GM21717 (cell line): ENCODE measurements around the gene CYP1B1.

ENCODE experiments used
- ATAC-seq: cut with Tn5 transposase; IDR thresholded peaks from one replicate; pipeline ENCODE4 v1.9.1; 2021; ENCODE audit warnings: mild to moderate bottlenecking, moderate library complexity; ENCODE audit not compliant: unreplicated experiment

Gene CYP1B1

DNA sequence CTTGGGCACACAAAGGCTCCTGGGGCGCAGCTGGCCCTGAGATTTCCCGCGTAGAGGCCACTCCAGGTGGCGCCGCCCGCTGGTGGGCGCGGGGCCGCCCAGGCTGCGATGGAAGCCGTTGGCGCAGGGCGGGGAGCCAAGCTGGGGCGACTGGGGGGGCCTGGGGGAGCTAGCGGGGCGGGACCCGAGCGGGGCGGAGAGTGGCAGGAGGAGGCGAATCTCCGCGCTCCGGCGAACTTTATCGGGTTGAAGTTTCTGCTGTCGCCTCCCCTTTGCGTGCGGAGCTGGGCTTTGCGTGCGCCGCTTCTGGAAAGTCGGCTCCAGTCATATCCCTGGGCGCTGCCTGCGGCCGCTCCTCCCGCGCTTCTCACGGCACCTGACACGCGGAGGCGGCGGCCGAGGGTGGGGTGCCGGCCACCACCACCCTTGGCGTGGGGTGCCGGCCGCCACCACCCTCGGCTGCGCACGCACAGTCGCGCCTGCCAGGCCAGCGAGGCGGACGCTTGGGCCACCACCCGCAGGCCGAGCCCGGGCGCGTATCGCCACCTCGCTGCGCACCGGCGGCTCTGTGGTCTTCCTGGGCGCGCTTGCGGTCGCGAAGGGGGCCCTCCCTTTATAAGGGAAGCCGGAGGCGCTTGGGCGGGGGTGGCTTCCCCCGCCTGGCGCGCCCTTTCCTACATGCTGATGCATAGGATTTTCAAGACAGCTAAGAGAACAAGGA is 919 bp upstream of the CYP1B1 start:
- peak; percentile 52 for ATAC-seq

DNA sequence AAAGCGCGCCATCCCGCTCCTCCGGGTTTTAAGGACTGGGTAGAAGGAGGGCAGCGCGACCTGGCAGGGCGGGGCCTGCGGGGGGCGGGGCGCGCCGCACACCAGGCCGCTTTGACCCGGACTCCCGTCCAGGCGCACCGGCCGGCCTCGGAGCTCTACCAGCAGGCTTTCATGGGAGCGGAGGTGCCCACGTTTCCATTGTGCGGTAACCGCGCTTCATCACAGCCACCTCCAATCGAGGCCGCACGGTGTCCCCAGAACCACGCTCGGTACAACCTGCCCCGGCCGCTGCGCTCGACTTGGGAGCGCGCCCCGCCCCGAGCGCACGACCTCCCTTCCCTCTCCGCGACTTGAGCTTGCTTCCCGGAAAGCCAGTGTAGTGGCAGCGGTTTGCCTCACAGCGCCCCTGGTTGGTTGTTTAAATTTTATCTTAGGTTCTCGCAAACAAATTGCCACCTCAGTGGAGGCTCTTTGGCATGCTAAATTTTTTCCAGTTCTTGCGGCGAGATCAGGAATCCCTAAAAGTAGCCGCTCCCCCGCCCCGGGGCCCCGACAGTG is 280 bp upstream of the CYP1B1 start:
- ATAC-seq = peak; percentile 63

DNA sequence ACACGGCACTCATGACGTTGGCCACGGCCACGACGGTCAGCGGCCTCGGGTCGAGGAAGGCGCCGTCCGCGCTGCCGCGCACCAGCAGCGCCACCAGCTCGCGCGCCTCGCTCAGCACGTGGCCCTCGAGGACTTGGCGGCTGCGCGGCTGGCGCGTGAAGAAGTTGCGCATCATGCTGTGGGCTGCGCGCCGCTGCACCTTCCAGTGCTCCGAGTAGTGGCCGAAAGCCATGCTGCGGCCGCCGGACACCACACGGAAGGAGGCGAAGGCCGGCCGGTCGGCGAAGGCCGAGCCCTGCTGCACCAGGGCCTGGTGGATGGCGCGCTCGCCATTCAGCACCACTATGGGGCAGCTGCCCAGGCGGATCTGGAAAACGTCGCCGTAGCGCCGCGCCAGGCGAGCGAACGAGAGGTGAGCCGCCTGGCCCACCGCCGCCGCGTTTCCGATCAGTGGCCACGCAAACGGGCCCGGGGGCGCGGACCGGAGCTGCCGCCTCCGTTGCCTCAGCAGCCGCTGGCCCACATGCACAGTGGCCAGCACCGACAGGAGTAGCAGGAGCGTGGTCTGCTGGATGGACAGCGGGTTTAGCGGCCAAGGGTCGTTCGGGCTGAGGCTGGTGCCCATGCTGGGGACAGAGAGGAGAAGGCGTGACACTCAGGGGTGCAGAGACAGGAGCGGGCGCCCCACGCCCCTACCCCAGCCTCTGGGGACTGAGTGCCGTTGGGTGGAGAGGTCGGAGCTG is 1.0 kb downstream of the CYP1B1 start:
- ATAC-seq = no peak

DNA sequence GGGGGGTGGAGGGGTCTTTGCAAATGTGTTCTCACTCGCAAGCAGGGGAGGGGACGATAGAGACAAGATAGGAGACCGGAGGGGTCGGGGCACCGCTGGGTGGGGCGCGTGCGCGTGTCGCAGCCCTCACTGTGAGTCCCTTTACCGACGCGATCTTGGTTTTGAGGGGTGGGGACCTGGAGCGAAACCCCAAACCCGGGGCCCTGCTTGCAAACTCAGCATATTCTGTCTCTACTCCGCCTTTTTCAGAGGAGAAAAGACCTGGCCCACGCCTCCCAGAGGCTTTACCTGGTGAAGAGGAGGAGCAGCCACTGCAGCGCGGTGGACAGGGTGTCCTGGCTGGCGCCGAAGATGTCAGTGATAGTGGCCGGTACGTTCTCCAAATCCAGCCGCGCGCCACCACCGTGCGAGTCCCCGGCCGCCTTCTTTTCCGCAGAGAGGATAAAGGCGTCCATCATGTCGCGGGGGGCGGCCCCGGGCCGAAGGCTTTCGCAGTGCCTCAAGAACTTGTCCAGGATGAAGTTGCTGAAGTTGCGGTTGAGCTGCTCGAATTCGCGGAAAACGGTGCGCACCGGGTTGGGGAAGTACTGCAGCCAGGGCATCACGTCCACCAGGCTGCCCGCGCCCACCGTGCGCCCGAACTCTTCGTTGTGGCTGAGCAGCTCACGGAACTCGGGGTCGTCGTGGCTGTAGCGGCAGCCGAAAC is 1.7 kb downstream of the CYP1B1 start:
- ATAC-seq = no peak

DNA sequence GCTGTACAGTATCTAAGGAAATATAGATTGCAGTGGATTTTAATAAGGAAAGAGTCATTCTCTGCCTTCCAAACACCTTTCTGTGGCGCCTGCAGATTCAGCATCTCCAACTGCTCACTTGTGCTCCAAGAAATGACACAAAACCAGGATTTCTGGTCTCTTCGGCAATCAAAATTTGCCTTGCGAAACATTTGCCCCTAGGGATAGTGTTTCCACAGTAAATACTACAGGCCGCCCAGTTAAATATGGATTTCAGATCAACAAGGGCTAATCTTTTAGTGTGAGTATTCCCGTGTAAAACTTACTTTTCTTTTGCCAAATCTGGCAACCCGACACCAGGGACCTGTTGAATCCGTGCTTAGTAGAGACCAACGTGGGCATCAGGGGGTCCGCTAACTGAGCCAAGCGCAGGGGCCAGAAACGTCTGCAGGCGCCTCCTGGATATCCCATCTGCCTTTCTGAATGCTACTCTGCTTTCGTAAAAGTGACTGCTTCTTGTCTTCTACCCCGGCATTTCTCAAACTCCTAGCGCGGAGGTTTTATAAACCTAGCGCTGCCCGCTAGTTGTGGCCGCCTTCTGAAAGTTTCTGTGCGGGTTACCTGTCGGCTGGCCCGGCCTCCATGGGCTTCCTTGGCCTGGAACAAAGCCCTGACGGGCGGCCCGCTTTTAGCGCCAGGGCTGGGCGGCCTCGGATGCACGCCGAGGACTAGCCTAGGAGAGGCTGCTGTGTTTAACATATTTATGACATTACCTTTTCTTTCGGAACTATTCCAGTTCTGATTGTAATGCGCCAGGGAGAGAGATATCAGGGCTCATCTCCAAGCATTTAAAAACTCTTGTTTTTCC is 2.5 kb downstream of the CYP1B1 start:
- ATAC-seq = no peak

DNA sequence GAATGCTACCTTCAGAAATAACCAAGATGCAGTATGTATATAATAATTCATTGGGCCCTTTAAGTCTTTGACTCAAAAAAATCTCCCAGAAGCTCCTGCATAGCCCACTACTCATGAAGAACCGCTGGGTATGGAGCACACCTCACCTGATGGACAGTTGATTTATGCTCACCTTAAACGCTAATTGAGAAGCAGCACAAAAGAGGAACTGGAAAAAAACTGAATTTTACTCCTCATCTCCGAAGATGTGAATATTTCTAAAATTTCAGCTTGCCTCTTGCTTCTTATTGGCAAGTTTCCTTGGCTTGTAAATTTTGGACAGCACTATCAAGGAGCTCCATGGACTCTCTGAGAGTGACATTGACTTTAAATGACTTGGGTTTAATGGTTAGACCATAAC is 5.5 kb downstream of the CYP1B1 start:
- ATAC-seq = no peak

DNA sequence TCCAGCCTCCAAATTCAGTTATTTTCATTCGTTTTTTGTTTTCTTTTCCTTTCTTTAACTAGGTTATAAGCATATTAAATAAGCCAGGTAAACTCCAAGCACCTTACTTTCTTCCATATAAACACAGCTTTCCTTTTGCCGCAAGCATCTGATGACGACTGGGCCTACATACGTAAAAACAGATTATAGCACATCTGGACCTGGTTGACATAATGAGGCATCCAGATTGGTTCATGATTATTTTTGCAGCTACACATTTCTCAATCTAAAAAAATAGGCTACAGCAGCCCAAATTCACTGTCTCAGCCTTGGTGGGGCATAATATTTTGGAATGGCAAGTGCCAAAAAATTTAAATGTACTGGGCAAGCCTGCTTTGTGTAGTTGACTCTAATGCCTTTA is 7.7 kb downstream of the CYP1B1 start:
- ATAC-seq = no peak

DNA sequence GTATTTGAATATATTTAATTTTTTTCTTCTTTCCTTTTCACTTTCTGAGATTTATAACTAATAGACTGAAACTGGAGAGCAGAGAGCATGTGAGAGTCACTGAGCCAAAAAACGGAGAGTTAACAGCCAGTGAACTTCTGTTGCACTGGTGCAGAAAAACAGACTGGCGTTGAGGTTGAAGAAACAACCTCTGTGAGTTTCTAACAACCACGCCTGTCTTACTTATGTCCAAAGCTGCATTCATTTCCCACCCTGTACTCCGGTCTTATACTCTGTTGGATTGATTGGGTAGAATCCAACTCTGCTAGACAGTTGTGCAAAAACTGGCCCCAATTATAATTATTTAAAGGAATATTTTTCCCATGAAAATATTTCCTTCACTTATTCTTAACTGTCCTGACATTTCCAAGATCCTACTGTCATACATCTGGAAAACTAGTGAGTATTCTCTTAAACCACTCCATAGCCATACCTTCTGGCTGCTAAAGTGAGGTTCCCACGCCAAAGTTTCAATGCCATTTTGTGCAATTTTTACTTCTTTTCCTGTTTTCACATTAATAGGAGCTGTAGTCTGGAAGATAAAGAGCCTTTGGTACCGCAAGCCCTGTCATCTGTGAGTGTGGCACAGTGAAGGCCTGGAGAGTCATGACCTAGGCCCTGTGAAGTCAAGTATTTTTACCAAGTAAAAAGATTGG is 9.4 kb downstream of the CYP1B1 start:
- no peak for ATAC-seq

DNA sequence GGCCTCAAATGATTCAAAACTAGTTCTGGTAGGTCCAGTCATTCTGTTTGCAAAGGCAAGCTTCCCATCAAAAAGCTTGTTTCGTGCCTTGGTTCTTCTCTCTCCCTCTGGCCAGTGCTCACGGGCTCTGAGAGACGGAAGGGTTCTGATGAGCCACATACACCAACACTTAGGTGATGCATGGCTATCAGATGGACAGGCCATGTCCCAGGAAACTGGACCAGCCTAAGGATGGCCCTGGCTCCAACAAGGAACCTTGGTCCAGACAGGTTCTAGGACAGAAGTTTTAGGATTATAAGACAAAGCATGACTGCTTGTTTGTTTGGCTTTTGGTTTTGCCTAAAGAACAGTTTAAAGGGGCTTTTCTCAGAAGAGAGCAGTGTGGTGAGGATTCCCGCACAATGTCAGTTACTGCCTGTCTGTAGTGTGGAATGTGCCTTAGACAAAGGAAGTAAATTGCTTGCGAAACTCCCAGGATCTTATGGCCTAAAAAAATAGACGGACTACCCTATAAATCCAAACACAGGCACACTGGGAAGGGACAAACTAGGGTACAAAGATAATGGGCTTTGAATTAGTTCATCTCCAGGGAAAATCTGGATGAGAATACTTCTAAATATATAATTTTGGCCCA is 10.3 kb downstream of the CYP1B1 start:
- no peak for ATAC-seq

DNA sequence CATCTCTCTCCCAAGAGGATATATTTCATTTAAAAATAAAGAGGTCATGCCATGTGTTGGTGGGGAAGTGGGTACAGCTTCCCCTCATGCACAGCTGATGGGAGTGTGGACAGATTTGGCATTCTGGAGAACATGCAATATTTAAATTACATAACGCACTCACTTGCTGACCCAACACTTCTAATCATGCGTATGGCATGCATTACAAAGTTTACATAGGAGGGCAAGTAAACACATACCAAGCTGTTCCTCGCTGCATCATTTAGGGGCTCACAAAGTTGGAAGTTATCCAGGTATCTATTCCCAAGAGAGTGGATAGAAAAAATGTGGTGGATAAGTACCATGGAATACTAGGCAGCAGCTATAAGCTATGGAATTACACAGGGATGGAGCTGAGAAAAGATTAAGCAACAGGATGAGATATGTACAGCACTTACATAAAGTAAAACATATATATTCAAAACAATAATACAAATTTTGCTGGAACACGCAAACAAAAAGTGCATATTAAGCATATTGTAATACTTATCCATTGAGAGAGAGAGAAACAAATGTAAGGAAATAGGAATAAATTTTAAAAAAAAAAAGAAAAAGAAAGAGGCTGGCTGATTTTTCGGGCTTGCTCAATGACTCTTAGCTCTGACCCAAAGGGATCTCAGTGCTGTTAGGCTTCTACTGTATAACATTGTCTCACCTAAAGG is 11.0 kb downstream of the CYP1B1 start:
- no peak for ATAC-seq

DNA sequence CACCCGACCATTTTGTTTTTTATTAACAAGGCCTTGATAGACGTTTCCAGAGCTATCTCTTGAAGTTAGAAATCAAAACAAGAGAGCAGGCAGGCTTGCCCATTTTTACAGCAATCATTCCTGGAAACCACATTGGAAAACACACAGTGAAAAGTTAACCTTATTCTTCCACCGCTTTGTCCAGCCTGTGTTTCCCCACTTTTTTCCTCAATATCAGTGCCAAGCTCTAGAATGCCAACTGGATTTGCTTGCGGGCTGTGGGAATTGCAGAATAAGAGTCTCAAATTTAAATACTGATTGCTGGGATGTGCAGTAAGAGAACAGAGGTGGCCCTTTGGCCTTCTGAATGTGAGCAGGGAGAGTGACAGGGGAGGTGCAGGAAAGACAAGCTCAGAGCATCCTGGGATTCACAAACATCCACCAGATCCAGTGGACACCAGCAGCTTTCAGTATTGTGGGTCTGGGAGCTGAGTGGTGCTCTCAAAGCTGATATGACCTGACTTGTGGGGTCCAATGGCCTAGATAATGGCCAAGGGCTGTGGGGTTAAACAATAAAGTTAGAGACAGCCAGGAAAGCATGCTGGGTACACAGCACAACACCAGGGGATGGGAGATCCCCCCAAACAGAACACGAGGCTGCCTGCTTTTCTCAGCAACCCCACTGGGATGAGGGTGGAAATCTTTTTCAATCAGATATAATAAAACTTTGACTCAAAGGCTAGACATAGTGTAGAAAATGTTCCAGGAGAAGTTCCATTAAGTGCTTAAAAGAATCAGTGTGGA is 15.5 kb downstream of the CYP1B1 start:
- no peak for ATAC-seq

DNA sequence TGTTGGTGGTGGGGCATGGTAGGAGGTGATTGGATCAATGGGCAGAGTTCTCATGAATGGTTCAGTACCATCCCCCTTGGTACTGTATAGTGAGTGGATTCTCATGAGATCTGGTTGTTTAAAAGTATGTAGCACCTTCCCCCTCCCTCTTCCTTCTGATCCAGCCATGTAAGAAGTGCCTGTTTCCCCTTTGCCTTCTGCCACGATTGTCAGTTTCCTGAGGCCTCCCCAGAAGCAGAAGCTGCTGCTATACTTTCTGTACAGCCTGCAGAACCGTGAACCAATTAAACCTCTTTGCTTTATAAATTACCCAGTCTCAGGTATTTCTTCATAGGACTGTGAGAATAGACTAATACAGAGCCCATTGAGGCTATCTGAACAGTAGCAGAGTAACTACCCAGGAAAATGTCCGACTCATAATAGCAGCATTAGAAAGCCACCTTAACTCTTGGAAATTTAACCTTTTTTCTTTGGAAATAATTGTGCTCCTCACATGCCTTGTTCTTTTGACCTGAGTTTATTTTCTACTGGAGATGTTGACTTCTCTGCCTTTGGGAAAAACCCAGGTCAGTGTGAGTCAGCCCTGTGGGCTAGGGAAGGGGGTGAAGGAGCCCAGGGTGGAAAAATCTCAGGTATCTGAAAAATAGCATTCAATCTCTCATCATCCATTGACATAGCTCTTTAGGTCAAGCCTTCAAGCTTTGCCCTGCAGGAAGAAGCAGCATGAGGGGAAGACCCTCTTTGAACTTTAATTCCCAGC is 18.1 kb downstream of the CYP1B1 start:
- ATAC-seq = no peak

DNA sequence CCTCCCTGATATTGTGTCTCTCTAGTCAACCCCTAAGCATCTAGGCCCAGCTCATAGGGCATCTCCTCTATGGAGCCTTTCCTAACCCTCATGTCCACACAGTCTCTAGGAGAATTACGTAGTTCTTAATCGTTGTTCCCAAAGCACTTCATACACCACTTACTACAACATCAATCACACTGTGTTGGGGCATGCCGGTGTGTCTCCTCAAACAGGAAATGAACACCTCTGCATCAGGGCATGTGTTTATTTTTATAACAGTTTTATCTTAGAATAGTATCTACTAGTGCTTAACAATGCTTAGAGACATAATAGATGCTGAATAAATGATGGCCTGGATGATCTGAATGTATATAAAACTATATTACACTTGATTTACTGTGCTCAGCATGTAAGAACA is 19.7 kb downstream of the CYP1B1 start:
- ATAC-seq = no peak

DNA sequence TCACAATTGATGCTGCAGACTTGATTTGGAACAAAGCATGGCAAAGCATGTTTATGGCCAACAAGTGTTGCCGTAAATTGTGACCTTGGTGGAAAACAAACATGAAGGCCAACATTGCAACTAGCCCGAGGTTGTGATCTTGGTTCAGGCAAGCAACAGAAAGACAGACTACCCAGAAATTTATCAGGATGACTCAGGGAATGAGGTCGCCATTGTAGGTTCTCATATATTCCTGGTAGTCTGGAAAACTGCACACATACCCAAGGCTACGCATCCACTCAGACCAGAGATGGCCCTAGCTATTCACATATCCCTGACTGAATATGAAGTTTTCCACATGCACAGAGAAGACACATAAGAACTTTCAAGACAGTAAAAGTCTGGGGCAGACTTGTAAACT is 30.1 kb downstream of the CYP1B1 start:
- no peak for ATAC-seq

DNA sequence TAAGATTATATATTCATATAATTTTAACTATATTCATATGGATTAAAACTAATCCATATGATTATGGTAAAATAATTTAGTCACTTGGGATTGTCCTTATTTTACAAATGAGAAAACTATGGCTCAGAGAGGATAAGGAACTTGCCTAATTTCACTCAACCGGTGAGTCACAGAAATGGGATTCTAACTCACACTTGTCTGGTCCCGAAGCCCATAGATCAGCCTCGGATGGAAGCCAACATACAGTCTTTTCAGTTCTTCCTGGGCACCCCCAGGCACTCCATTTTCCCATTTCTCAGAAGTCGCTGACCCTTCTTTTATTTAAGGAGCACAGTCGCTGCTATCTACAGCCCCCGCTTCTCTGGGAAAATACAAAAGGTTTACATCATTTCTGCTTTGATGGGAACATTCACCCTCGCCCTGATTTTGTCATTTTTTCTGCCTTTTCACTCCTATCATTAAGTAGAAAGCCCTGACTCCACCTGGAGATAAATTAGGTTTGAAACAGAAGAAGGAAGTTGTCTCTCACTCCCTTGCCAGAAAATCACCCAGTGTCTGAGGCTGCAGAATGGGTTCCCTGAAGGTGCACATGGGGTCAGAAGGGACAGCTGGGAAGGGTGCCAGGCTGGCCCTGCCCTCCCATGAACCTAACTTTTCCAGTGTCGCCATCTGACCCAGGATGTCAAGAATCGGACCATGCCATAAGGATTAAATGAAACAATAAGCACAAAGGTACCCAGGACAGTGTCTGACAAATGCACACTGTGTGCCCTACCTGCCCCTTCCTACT is 36.6 kb downstream of the CYP1B1 start:
- ATAC-seq = no peak

DNA sequence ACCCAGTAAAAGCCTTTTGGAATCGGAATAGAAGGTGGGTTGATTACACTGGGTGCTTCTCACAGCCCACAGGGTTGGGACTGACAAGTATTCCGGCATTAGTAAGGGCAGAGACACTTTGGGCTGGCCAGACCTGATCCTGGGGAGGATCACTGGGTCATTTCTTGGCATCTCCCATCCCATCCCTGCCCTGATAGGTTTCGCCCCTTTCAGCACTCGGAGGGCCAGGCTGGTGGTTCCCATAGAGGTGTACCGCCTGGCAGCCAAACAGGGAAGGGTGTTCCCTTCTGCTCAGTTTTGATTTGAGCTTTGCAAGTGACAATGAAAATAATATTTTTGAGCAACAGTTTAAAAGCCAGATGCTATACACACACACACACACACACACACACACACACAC is 37.3 kb downstream of the CYP1B1 start:
- no peak for ATAC-seq
